Endothelial cell of umbilical vein (primary cell): ENCODE data around the gene BHLHE41. TPM values are rescaled to one million over a fixed set of nuclear protein-coding genes. Genes with fewer than 3 reads are reported as not detected.

Experiments
- BruUV-seq: library from RNA; stranded (reverse); fragments of 400-500 nt; replicated peaks from 2 replicates; lab custom pipeline; 2021; lab: Mats Ljungman, UMichigan
- CTCF ChIA-PET: fragments of 300-600, 350-600 bp; sonication (Branson Sonifier 250); formaldehyde crosslinking; loops from one replicate; lab custom pipeline; 2021; ENCODE audit warnings: antibody characterized with exemption, inconsistent platforms; lab: Charles Lee
- POLR2A ChIA-PET: fragments of 300-600, 350-600 bp; sonication (Branson Sonifier 250); formaldehyde crosslinking; loops from one replicate; lab custom pipeline; 2021; ENCODE audit warnings: antibody characterized with exemption, inconsistent platforms; lab: Charles Lee
- DNase-seq: peaks from one replicate; pipeline ENCODE4 v3.0.0-alpha.2; 2011; ENCODE audit warnings: low read depth, low spot score
- FAIRE-seq: peaks from 2 replicates; lab custom pipeline; 2011; peaks lifted over from hg19 to GRCh38; lab: Jason Lieb, UNC
- H2AFZ ChIP-seq: 2 replicates; pipeline ENCODE4 v1.6.0; 2012; ENCODE audit warnings: low read depth, low read length, control low read depth, inconsistent platforms
- H3K27ac ChIP-seq: 2 replicates; pipeline ENCODE4 v1.5.1; 2011; ENCODE audit warnings: low read depth, mild to moderate bottlenecking, control low read depth, low read length, moderate library complexity; ENCODE audit not compliant: insufficient read depth
- H3K27me3 ChIP-seq, 2 experiments: 2 replicates each; pipeline versions ENCODE4 v1.6.0 to v1.6.1; 2011; ENCODE audit warnings: low read length in 2 of 2, mixed read lengths in 1 of 2; ENCODE audit not compliant: control insufficient read depth in 2 of 2, insufficient read depth in 2 of 2
- H3K36me3 ChIP-seq, 2 experiments: 2 replicates in 1 of 2; 3 replicates in 1 of 2; pipeline ENCODE4 v1.5.1; 2011; ENCODE audit warnings: low read length in 2 of 2, mild to moderate bottlenecking in 1 of 2, moderate library complexity in 1 of 2; ENCODE audit not compliant: control insufficient read depth in 2 of 2, insufficient read depth in 2 of 2; ENCODE audit errors: extremely low read depth in 1 of 2
- H3K4me1 ChIP-seq: 3 replicates; pipeline ENCODE4 v1.5.1; 2011; ENCODE audit warnings: mild to moderate bottlenecking, low read length; ENCODE audit not compliant: control insufficient read depth, insufficient read depth; ENCODE audit errors: extremely low read depth
- H3K4me2 ChIP-seq: 2 replicates; pipeline ENCODE4 v1.6.1; 2011; ENCODE audit warnings: low read length, control low read depth, mixed read lengths; ENCODE audit not compliant: insufficient read depth
- H3K4me3 ChIP-seq, 3 experiments: fragments of 200-600 bp in 1 of 3; sonication (generic), shearing (Covaris generic) in 1 of 3; replicated peaks in 1 of 3; 2 replicates each; pipeline ENCODE4 v1.5.1; 2011 to 2016; ENCODE audit warnings: control low read depth in 3 of 3, low read length in 3 of 3, mild to moderate bottlenecking in 2 of 3, inconsistent platforms in 1 of 3, low read depth in 1 of 3, moderate library complexity in 1 of 3; ENCODE audit not compliant: insufficient read depth in 1 of 3
- H3K79me2 ChIP-seq: 2 replicates; pipeline ENCODE4 v1.6.0; 2012; ENCODE audit warnings: low read length, inconsistent platforms; ENCODE audit not compliant: control insufficient read depth, insufficient read depth
- H3K9ac ChIP-seq: replicated peaks from 2 replicates; pipeline ENCODE3; 2011; ENCODE audit warnings: low read length, control low read depth; ENCODE audit not compliant: insufficient read depth; ENCODE audit errors: extremely low read depth
- H3K9me1 ChIP-seq: replicated peaks from 3 replicates; pipeline ENCODE4 v1.6.0; 2011; ENCODE audit warnings: mild to moderate bottlenecking, low read length; ENCODE audit not compliant: control insufficient read depth, insufficient read depth; ENCODE audit errors: extremely low read depth
- H3K9me3 ChIP-seq: replicated peaks from 2 replicates; pipeline ENCODE4 v1.5.1; 2012; ENCODE audit warnings: low read length, inconsistent platforms; ENCODE audit not compliant: control insufficient read depth, insufficient read depth
- H4K20me1 ChIP-seq: replicated peaks from 2 replicates; pipeline ENCODE3; 2011; ENCODE audit warnings: mild to moderate bottlenecking, low read length; ENCODE audit not compliant: control insufficient read depth, insufficient read depth; ENCODE audit errors: extremely low read depth
- CTCF ChIP-seq, 2 donors: IDR thresholded peaks; 1 replicate in 1 of 2; 2 replicates in 1 of 2; pipeline ENCODE4 v1.5.1; 2011; ENCODE audit warnings: low read length in 2 of 2, mild to moderate bottlenecking in 2 of 2, moderate library complexity in 2 of 2, control low read depth in 1 of 2, inconsistent platforms in 1 of 2, low read depth in 1 of 2; ENCODE audit not compliant: insufficient read depth in 1 of 2; ENCODE audit errors: extremely low read depth in 1 of 2
- EZH2 ChIP-seq: IDR thresholded peaks from 2 replicates; pipeline ENCODE4 v1.6.1; 2012; ENCODE audit warnings: borderline replicate concordance, low read depth, mild to moderate bottlenecking, moderate library complexity, low read length, inconsistent platforms; ENCODE audit not compliant: severe bottlenecking
- GATA2 ChIP-seq: IDR thresholded peaks from 2 replicates; pipeline ENCODE4 v1.7.0; 2011; ENCODE audit warnings: low read depth, mild to moderate bottlenecking, moderate library complexity, mixed read lengths, low read length; ENCODE audit not compliant: insufficient read length, insufficient read depth
- JUN ChIP-seq: IDR thresholded peaks from 2 replicates; pipeline ENCODE4 v1.6.1; 2011; ENCODE audit warnings: borderline replicate concordance, low read depth; ENCODE audit not compliant: insufficient read length, insufficient read depth
- MYC ChIP-seq: IDR thresholded peaks from one replicate; pipeline ENCODE4 v1.6.1; 2011; ENCODE audit warnings: mild to moderate bottlenecking, low read depth, low read length
- POLR2A ChIP-seq: IDR thresholded peaks from 2 replicates; pipeline ENCODE4 v1.6.1; 2012; ENCODE audit warnings: low read depth, mild to moderate bottlenecking, control low read depth, low read length
- POLR2AphosphoS5 ChIP-seq: IDR thresholded peaks from 2 replicates; pipeline ENCODE4 v1.6.1; 2012; ENCODE audit warnings: low read depth, mild to moderate bottlenecking, control low read depth, low read length, moderate library complexity; ENCODE audit not compliant: insufficient read depth
- dilution Hi-C: fragments of 300-500 bp; cut with MboI; formaldehyde crosslinking; loops from one replicate; pipeline ENCODE4 v1.15.0; 2019; ENCODE audit warnings: low sequenced_read_pairs; ENCODE audit not compliant: extremely low pct_ligation_motif_present
- intact Hi-C: fragments of 100-400 bp; cut with micrococcal nuclease; formaldehyde crosslinking; loops from one replicate; pipeline ENCODE4 v1.10.0; 2022
- polyA plus RNA-seq, 4 experiments: library from polyadenylated mRNA; depleted of rRNA in 3 of 4; stranded (reverse) in 3 of 4; unstranded in 1 of 4; fragments of >200 nt; gene quantifications; 2 replicates each; pipeline versions ENCODE4 v1.2.1 to v1.2.3, GENCODE V29; 2011 to 2012; ENCODE audit warnings: missing spikeins in 1 of 4
- total RNA-seq: library from RNA; stranded (reverse); gene quantifications from 2 replicates; pipeline ENCODE4 v1.2.3, GENCODE V29; 2021

BHLHE41 gene
- total and polyA plus RNA-seq, 2 donors (not counting 3 experiments of a cell fraction or from before 2014, with no cell fraction given): 0.12 to 0.24 TPM

DNA sequence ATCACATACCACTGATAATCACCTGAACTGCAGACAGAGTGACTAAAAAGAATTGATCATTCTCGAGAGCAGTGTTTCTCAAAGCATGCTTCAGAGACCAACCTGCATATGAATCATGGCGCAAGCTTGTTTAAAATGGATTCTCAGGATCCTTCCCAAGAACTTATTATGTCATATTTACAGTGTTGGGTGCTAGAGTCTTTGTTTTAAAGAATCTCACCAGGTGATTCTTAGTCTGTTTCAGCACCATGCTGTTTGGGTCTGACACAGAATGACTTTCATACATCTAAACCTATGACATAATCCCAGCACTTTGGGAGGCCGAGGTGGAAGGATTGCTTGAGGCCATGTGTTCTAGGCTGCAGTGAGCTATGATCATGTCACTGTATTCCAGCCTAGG is 39.3 kb upstream of the BHLHE41 start:
- FAIRE-seq (no peak), DNase-seq (no peak)
- H3K79me2 ChIP-seq: no peaks in the 10 kb centered on the region
- no TSS peak for BruUV-seq
- POLR2A ChIA-PET: no interaction called here
- H3K9ac ChIP-seq: no peak overlapping the region
- H3K27me3 ChIP-seq: peaks cover 4 to 5% of the 10 kb centered on the region in 2 experiments
- intact Hi-C loops: no loop called here
- no peak overlapping the region for H3K4me3 ChIP-seq
- H3K9me1 ChIP-seq: no peaks in the 10 kb centered on the region
- CTCF ChIA-PET: no interaction called here
- no peak overlapping the region for H3K4me2 ChIP-seq
- no peak for TF ChIP-seq GATA2
- no peak for TF ChIP-seq POLR2AphosphoS5
- TF ChIP-seq JUN: no peak
- no peak for TF ChIP-seq MYC
- TF ChIP-seq EZH2: no peak
- TF ChIP-seq POLR2A: no peak
- no peak for TF ChIP-seq CTCF (IDR thresholded peaks at IDR 0.05; ENCODE audit: extremely low read depth in 1 of 2, insufficient read depth in 1 of 2, low read depth in 1 of 2, low read length in 2 of 2)
- H3K36me3 ChIP-seq: no peaks in the 10 kb centered on the region
- no peak overlapping the region for H2AFZ ChIP-seq
- no peaks in the 10 kb centered on the region for H3K4me1 ChIP-seq
- H4K20me1 ChIP-seq: no peaks in the 10 kb centered on the region
- dilution Hi-C loops: no loop called here
- no peak overlapping the region for H3K27ac ChIP-seq
- H3K9me3 ChIP-seq: no peaks in the 10 kb centered on the region
